Stimulated activated CD4-positive, alpha-beta T cell treated with anti-CD3 and anti-CD28 coated beads, Interleukin-1b, Interleukin-23, amount 100 ng/mL, for 24 hours (primary cell): ENCODE results near the gene N4BP3.
A peak's percentile ranks its signal among the peaks of the same experiment; 100 is the strongest.
"Not testable (repeated sequence)": the region's sequence is repeated elsewhere in the genome, so short reads cannot be mapped to it uniquely, and the experiment has no call there.

Experiments
- DNase-seq, 4 experiments: peaks; one replicate each; pipeline ENCODE4 v3.0.0-alpha.2; 2020; ENCODE audit warnings: low read depth in 4 of 4, low spot score in 1 of 4

Gene N4BP3

GRCh38 chr5:178113141-178113787 is at the start of gene N4BP3:
TSS of gene N4BP3 (plus strand) at chr5:178113532. CDS start at chr5:178119584, 6,052 bp downstream.
- peak; percentile 59 to 83 (median 68) for DNase-seq

- DNase-seq: no peak
Measured at GRCh38 chr5:178067755-178068154, 45.6 kb upstream of the N4BP3 start.

GRCh38 chr5:178068293-178068692 is 45.0 kb upstream of the N4BP3 start:
- DNase-seq: no peak

- no peak for DNase-seq
Measured at GRCh38 chr5:178069909-178070308, 43.4 kb upstream of the N4BP3 start.

- DNase-seq: no peak
Measured at GRCh38 chr5:178071108-178071507, 42.2 kb upstream of the N4BP3 start.

- DNase-seq: no peak
Measured at GRCh38 chr5:178072749-178073148, 40.6 kb upstream of the N4BP3 start.

- no peak for DNase-seq
Measured at GRCh38 chr5:178074266-178074952, 38.9 kb upstream of the N4BP3 start.

- DNase-seq: not testable (repeated sequence)
Measured at GRCh38 chr5:178076965-178077364, 36.4 kb upstream of the N4BP3 start.

GRCh38 chr5:178077751-178078150 is 35.6 kb upstream of the N4BP3 start:
- no peak for DNase-seq

GRCh38 chr5:178078197-178079010 is 34.9 kb upstream of the N4BP3 start:
- no peak for DNase-seq

- no peak for DNase-seq
Measured at GRCh38 chr5:178080056-178080455, 33.3 kb upstream of the N4BP3 start.

- no peak for DNase-seq
Measured at GRCh38 chr5:178080618-178081410, 32.5 kb upstream of the N4BP3 start.

- DNase-seq: no peak
Measured at GRCh38 chr5:178081571-178082243, 31.6 kb upstream of the N4BP3 start.

- DNase-seq: no peak
Measured at GRCh38 chr5:178083922-178084321, 29.4 kb upstream of the N4BP3 start.

- DNase-seq: no peak
Measured at GRCh38 chr5:178085316-178085715, 28.0 kb upstream of the N4BP3 start.

GRCh38 chr5:178086266-178086665 is 27.1 kb upstream of the N4BP3 start:
- no peak for DNase-seq

- DNase-seq: not testable (repeated sequence)
Measured at GRCh38 chr5:178087199-178087598, 26.1 kb upstream of the N4BP3 start.

- no peak for DNase-seq
Measured at GRCh38 chr5:178090856-178091255, 22.5 kb upstream of the N4BP3 start.

GRCh38 chr5:178093134-178093533 is 20.2 kb upstream of the N4BP3 start:
- no peak for DNase-seq

GRCh38 chr5:178094345-178094744 is 19.0 kb upstream of the N4BP3 start:
- DNase-seq: no peak

GRCh38 chr5:178098685-178099084 is 14.6 kb upstream of the N4BP3 start:
- DNase-seq: no peak
